Airway epithelial cell (primary cell): ENCODE measurements around the gene TM9SF1. TPM values are rescaled to one million over a fixed set of nuclear protein-coding genes. Genes with fewer than 3 reads are reported as not detected.

Experiments
- total RNA-seq: library from RNA; depleted of rRNA; stranded (reverse); fragments of >200 nt; gene quantifications from 2 replicates; pipeline ENCODE4 v1.2.3, GENCODE V29; 2015

Gene TM9SF1, protein sequence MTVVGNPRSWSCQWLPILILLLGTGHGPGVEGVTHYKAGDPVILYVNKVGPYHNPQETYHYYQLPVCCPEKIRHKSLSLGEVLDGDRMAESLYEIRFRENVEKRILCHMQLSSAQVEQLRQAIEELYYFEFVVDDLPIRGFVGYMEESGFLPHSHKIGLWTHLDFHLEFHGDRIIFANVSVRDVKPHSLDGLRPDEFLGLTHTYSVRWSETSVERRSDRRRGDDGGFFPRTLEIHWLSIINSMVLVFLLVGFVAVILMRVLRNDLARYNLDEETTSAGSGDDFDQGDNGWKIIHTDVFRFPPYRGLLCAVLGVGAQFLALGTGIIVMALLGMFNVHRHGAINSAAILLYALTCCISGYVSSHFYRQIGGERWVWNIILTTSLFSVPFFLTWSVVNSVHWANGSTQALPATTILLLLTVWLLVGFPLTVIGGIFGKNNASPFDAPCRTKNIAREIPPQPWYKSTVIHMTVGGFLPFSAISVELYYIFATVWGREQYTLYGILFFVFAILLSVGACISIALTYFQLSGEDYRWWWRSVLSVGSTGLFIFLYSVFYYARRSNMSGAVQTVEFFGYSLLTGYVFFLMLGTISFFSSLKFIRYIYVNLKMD
- 46.4 and 51.1 TPM in 2 replicates for total RNA-seq

DNA sequence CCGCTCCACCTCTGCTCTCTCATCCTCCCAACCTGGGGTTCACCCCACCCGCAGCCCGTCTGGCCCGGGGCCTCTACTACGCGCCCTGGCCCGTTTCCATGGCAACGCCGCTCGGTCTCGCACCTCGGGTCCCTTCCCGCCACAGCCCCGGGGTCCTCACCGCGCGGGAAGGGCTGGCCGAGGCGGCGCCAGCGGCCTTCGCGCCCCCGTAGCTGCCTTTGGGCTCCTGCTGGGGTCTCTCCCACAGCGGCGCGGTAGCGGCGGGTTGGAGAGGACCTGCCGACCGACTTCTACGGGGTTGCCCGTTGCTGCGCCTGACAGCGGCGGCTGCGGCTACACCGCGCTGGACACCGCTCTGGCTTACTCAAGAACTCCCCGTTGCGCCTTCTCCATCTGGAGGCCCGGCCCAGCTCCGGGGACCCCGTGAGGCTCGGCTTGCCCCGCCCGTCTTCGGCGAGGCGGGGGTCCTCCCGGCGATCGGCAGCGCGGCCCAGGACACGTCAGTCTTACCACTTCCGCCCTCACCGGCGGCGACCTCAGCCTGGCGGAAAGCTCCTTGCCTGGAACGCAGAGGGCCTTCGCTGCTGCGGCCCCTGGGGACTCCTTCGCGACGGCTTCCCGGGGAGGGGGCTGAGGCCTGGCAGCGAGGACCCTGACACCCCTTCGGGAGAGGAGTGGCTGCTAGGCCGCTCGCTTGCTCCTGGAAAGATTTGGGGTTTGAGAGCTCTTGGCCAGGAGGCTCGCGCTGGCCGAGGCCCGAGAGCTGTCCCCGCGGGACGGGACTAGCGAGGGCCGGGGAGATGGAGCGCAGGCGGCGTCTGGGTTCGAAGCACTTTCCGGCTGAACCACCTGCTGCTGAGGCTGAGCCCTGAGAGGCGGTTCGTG lies at the start of gene TM9SF1:
Gene TM9SF1, minus strand, starts transcription at position 256 of the 885 bp plus-strand sequence. CDS start 422 bp downstream, outside the sequence.

DNA sequence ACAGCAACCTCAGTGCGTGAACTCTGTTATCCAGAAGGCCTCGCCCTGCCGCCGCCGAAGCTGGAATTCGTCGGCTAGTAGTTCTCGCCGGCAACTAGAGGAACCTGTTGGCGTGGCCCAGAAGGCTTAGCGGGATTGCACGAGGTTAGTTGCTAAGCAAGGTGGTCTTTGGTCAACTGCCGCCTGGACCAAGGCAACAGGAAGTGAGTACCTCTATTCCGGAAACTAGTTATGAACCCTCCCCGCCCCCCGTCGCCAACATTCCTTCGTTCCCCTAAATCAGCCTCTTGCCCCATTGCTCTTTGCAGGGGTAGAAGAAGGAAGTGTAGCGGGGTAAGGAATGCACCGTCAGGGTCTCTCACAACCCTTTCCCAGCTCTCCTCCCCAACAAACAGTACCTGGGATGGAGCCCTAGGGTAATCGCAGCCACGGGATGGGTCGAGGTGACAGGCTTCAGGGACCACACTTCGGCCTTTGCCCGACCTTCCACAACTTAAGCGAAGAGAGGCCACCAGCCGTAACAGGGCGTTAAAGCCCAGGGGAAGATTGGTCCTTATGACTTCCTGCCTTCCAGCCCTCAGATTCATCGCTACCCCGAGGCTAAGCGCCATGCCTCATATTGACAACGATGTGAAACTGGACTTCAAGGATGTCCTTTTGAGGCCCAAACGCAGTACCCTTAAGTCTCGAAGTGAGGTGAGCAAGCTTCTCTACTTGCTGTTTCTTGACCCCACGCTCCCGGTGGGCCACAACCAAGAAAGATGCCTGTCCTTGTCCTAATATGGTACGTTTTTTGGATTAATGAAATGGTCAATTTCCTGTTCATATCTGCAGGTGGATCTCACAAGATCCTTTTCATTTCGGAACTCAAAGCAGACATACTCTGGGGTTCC lies 37.6 kb upstream of the TM9SF1 start, which contains the start of gene GMPR2:
Gene GMPR2, plus strand, starts transcription at position 285 of the 893 bp plus-strand sequence. Its CDS starts 325 bp downstream, at position 610.

DNA sequence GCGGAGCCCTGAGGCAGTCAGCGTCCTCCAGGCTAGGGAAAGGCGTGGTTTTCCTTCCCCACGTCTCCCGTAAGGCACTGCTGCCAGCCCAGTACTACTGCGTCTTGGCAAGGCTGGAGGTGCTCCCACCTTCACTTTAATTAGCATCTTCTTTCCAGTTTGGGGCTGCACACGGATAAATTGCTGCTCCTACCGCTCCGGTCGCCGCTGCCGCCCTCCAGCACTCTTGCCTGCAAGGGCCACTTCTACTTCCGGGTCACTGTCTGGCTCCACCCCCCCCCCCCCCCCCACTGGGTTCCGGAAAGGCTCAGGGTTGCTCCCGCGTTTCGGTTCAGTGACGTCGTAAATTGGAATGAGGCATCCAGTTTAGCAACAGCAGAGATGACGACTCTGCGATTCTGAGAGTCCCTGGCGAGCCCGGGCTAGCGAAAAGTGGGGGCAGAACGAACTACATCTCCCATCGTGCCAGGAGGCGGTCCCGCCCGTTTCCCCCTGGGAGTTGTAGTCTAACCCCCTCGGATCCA lies 36.9 kb upstream of the TM9SF1 start, which contains the start of gene NEDD8:
Gene NEDD8, minus strand, starts transcription at position 247 of the 524 bp plus-strand sequence. Its CDS starts 100 bp downstream, at position 147.

DNA sequence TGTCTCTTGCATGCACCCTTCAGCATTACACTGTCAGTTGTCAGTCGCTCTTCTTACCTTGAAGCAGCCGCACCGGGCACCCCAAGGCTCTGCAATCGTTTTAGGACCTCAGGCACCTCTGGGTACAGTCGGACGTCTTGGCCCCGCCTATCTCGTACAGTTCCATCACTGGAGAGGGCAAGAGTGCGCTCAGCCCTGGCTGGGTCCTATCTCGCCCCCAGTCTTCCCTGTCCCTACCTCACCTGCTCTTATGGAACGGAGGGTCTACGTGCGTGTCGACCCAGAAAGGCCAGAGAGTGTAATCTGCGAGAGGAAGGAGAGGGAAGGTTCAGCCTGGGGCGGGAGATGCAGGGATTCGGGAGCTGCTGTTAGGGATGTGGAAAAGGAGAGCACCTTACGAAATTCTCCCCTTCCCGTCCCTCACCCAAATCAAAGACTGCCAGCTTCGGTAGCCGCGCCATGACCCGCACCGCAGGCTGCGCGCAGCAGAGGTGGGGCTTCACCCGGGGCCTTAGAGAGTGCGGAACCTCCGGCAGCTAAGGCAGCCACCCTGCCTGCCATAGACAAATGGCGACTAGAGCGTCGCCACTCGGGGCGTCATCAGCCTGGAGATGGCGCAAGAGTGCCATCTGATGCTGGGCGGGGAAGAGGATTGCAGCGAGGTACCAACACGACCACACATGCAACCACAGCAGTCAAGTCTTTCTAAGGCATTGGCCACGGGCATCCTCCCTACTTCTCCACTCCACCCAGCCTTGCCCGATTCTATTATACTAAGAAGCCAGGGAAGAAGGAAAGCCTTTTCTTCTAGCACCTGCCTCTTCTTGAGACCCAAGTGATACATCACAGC lies 20.5 kb upstream of the TM9SF1 start, which contains the start of gene MDP1:
Gene MDP1, minus strand, starts transcription at position 572 of the 850 bp plus-strand sequence. Its CDS starts 111 bp downstream, at position 461.

DNA sequence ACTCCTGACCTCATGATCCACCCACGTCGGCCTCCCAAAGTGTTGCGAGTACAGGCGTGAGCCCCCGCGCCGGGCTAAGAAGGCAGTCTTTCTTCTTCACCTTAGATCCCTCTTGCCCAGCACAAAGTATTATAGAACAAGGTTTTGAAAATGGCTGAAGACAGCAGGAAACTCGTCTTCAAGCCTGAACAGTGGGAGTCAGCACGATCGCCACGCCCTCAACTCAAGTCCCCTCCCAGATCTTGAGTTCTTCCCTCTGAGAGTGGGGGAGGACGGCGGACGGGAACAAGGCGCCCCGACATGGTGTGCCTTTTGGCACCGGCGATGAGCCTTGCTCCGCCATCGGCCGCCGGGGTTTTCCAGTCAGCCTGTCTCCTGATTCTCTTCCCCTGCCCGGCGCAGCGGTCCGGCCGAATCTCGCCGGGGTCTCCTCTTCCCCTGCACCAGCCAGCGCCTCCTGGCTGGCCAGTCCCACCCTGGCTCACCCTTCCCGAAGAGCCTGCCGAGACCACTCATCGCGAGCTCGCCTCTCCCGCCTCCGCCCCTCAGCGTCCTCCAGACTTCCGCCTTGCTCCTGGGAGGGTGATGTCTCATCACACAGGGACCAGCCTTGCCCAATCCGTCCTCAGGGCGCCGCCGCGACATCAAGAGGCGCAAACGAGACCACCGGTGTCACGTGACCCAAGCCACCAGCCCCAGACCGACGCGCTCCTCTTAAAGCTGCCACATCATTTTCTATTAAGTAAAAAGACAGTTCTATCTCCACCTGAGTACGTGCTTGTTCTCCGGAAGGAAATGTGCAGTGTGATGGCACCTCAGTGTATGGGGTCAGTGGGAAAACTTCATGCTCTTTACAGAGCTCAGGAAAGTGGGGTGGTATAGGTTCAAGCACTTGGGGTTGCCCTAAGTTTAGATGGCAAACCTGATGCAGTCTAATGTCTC lies 18.0 kb upstream of the TM9SF1 start, which contains the start of gene CHMP4A:
Gene CHMP4A, minus strand, starts transcription at position 565 of the 942 bp plus-strand sequence. Its CDS starts 49 bp downstream, at position 516.

DNA sequence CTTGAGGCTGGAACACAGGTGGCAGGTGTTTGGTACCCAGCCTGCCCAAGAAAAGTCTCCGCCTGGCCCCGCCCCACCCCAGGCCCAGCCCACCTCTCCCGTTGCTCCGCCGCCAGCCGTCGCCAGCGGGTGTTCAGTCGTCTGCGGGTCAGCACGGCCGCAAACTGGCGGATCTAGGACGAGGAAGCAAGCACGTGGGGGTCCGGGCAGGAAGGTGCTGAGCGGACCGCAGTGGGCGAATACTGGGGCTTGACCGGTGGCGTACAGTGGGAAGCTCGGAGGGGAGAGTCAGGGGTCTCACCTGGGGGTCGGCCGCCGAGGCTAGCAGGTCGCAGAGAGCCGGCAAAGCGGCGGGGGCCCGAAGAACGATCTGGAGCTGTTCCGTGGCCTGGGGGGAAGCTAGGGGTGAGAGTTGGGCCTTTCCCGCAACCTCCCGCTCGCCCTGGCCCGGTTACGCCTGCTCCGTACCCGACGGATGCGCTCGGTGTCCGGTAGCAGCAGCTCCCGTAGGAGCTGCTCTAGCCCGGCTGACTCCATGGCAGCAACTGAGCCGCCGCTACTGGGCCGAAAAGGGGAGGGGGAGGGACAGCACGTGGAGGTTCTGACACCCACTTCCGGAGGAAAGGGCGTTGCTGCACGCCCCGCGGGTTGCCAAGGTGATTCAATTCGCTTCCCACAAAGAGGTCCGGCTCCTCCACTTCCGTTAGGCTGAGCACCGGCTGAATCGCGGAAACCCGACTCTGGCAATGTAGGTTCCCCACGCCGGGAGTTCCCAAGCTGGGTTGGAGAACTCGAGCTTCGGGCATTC lies 6.8 kb downstream of the TM9SF1 start, which contains the start of gene IPO4:
Gene IPO4, minus strand, starts transcription at position 566 of the 808 bp plus-strand sequence. Its CDS starts 29 bp downstream, at position 537.

DNA sequence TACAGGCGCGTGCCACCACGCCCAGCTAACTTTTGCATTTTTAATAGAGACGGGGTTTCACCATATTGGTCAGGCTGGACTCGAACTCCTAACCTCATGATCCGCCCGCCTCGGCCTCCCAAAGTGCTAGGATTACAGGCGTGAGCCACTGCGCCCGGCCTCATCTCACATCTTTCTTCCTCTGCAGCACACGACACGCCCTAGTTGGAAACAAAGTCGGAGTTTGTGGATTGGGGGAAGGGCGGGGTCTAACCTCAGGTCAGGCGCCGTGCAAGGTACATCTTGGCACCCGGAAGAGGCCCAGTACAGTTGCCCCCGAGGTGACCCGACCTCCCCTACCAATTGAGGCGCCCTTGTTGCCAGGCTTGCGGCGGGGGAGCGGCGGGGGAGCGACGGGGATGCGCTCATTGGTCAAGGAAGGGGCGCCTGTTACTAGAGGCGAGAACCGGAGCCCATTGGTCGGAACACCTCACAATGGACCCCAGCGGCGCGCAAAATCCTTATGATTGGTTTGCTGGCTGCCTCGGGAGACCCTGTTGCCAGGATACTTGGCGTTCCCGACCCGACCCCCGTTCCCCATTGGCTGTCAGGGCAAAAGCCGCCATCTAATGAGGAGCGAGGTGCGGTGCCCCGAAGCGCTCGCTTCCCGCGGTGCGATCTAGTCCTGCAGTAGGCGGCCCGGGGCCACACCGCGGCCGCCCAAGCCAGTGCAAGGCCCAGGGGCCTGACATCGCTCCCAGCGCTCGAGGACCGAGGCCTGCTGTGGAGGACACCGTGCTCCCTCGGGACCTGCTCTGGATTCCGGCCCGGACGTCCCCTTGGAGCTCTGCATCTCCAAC lies 23.6 kb downstream of the TM9SF1 start, which contains the start of gene REC8:
Gene REC8, plus strand, starts transcription at position 659 of the 839 bp plus-strand sequence. CDS start 473 bp downstream, outside the sequence.

DNA sequence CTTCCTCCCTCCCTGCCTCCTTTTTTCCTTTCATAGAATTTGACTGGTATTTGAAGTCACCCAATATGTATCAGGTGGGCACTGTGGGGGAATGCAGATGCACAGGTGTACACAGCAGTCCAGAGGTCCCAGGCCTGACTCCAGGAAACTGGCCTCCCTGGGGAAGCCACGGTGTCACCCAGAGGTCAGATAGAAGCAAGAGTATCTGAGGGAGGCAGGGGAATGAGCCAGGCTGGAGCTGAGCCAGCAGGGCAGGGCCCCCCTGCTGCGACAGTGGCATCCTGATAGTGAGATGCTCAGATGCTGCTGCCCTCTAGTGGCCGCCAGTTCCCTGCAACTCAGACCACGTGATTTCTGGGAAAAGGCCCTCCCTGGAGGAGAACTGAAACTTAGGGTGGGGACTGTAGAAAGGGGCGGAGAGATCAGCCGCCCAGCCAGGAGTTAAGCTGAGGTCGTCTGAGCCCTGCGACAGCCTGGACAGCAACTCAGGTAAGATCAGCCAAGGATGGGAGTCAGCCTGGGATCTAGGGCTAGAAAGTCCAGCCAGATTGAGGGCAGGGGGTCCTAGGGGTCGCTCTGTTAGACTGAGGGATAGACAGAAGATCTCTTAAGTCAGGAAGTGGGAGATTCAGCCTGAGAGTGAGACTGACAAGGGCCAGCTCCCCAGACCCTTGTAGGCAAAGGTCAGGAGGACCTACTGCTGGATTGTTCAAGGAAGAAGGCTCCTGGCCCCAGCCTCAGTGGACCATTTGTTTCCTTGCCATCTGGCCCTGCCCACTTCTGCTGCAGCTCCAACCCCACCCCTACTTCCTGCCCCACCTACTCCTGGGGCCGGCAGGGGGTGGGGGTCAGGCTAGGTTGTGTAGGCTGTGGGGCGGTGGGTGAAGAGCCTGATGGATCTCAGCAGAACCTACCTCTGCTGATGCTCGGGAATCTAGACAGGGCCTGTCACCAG lies 34.1 kb downstream of the TM9SF1 start, which contains the start of gene IRF9:
Gene IRF9, plus strand, starts transcription at position 416 of the 955 bp plus-strand sequence. CDS start 880 bp downstream, outside the sequence.

DNA sequence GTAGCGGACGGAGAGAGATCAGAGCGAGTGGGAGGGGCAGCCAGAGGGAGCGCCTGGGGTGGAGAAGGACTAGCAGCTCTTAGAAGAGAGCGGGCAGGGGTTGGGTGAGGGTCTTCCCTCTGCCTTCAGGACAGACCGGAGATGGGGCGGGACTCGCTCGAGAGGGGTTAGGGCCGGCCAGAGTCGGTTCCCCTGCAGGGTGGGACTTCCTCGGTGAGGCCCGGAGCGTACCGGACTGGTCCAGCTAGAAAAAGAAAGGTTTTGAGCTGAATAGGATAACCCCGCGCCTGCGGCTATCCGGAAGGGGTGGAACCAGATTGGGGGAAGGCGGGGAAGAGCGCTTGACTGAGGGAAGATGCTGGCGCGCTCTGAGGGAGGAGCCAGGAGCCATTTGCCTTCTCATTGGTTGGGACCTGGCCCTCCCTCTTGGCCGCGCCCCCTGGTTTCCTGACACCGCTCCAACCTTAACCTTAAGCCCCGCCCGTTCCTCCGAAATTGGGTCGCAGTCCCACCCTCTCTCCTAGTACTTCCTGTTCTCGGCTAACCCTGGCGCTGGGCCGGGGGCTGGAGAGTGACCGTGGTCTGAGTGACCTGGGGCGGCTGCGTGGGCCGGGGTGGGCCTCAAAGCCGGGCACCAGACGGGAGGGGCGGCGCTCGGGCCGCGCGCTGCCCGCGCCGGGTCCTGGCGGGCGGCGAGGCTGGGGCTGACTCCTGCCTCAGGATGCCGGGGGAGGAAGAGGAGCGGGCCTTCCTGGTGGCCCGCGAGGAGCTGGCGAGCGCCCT lies 48.1 kb downstream of the TM9SF1 start, which contains the start of gene RNF31:
Gene RNF31, plus strand, starts transcription at position 521 of the 783 bp plus-strand sequence. Its CDS starts 201 bp downstream, at position 722.

DNA sequence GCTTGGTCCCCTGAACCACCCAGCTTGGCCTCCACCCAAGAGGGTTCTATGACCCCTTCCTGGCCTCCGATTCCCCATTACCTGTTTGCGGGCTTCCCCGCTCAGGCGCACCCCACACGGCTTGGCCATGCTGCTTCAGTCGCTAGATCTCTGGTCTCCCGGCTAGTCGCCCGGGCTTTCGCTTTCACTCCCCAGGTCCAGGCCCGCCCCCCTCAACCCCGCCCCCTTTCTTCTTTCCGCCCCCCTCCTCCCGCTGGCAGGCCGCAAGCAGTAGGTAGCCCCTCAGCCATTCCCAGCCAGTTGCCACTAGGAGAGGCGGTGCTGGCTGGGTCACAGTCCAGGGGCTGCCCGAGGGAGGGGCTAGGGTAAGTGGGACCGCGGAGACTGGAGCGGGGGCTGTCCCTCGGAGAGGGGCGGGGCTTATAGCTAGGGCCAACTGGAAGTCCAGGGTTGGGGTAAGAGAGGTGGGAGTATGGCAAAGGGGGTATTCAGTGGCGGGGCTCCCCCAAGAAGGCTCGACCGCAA lies 48.7 kb downstream of the TM9SF1 start, which contains the start of gene PSME2:
Gene PSME2, minus strand, starts transcription at position 158 of the 525 bp plus-strand sequence. Its CDS starts 29 bp downstream, at position 129.

DNA sequence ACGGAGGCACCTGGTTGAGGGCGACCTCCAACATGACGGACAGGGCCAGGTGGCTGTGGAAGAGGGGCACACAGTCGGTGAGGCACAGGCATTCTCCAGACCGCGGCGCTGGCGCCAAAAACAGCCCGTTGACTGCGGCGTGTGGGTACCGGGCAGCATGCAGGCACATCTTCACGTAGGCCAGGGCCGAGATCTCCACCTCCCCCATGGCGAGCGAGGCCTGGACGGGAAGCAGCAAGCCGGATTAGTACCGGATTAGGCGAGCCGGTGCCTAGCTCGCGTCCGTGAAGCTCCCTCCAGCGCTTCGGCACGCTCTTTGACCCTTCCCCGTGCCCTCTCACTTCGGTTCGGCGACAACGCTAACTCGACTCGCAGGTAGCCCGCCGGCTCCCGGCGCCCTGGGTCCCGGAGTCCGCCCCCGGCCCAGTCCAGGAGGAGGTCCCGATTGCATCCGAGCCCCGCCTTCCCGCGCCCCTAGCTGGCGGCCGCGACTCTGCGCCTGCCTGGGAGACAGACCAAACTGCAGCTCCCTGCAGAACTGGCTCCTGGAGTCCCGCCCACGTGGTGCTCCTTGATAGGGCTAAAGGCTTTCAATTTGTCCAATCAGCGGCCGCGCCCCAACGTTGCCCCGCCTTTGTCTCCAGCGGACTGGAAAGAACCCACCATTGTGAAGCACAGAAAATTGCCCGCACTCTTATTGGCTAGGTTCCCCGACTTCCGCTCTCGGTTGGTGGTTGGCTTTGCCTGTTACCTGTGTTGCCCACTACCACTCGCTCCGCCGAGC lies 54.0 kb downstream of the TM9SF1 start, which contains the start of gene EMC9:
Gene EMC9, minus strand, starts transcription at position 495 of the 784 bp plus-strand sequence. Its CDS starts 287 bp downstream, at position 208.

